ENCODE results near the gene TBC1D3I.
"Not testable (repeated sequence)": the region's sequence is repeated elsewhere in the genome, so short reads cannot be mapped to it uniquely, and the experiment has no call there.

The TBC1D3I gene

DNA sequence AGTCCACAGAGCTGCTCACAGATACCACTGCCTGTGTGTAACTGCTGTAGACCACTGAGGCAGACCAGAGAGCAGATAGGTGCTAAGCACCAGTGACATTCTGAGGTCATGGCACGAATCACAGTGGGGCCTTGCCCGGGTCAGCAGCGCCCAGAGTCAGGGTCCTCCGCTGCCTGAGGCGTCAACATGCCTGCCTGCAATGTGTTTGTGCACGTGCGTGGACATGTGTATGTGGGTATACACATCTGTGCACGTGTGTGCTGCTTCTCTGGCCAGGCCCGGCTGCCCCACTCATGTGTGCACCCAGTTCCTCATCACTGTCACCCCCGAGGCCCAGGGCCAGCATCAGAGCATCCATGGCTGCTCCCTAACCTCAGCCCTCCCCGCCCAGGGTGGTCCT, at the start of gene TBC1D3I:
Gene TBC1D3I (minus strand): TSS at position 101 of the 400 bp plus-strand sequence. CDS start 1,585 bp downstream, outside the sequence.
- not testable (repeated sequence) for DNase-seq (ENCODE audit: low read depth)

DNA sequence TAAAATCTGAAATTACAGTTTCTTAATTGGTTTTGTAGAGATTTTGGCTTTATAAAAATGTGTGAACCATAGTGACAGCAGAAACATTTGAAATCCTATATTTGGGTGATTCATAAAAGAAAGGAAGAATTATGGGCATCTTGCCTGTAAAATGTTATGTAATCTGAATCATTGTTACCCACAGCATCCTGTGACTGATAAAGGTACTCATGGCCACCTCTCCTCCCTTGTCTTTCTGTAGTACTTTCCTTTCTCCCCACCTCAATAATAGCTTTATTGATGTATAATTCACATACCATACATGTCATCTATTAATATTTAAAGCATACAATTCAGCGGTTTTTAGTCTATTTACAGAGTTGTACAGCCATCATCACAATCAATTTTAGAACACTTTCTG, 30.8 kb upstream of the TBC1D3I start:
- DNase-seq (ENCODE audit: low read depth), result not testable (repeated sequence)

GRCh38 chr17:36289965-36290612, 25.7 kb upstream of the TBC1D3I start:
- DNase-seq (ENCODE audit: low read depth), result not testable (repeated sequence)

- not testable (repeated sequence) for DNase-seq (ENCODE audit: low read depth)
Measured at GRCh38 chr17:36284219-36284618, 19.8 kb upstream of the TBC1D3I start.

- DNase-seq (ENCODE audit: low read depth), result not testable (repeated sequence)
Measured at GRCh38 chr17:36283256-36283655, 18.9 kb upstream of the TBC1D3I start.

- not testable (repeated sequence) for DNase-seq (ENCODE audit: low read depth)
Measured at GRCh38 chr17:36242046-36242445, 22.3 kb downstream of the TBC1D3I start.

- not testable (repeated sequence) for DNase-seq (ENCODE audit: low read depth)
Measured at GRCh38 chr17:36229644-36230043, 34.7 kb downstream of the TBC1D3I start.

- DNase-seq (ENCODE audit: low read depth), result not testable (repeated sequence)
Measured at GRCh38 chr17:36222967-36223366, 41.4 kb downstream of the TBC1D3I start.

DNA sequence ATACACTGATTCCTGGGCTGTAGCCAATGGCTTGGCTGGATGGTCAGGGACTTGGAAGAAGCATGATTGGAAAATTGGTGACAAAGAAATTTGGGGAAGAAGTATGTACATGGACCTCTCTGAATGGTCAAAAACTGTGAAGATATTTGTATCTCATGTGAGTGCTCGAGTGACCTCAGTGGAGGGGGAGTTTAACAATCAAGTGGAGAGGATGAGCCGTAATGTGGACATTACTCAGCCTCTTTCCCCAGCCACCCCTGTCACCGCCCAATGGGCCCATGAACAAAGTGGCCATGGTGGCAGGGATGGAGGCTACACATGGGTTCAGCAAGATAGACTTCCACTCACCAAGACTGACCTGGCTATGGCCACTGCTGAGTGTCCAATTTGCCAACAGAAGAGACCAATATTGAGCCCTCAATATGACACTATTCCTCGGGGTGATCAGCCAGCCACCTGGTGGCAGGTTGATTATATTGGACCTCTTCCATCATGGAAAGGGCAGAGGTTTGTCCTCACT, 42.7 kb downstream of the TBC1D3I start:
- DNase-seq (ENCODE audit: low read depth), result not testable (repeated sequence)

- not testable (repeated sequence) for DNase-seq (ENCODE audit: low read depth)
Measured at GRCh38 chr17:36220737-36221580, 43.4 kb downstream of the TBC1D3I start.

DNA sequence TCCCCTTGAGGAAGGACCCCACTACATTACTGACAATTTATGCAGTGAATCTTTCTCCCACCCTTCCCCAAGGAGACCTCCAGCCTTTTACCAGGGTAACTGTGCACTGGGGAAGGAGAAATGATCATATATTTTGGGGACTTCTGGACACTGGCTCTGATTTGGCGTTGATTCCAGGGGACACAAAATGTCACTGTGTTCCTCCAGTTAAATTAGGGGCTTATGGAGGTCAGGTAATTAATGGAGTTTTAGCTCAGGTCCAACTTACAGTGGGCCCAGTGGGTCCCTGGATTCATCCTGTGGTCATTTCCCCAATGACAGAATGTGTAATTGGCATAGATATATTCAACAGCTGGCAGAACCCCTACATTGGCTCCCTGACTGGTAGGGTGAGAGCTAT, 44.8 kb downstream of the TBC1D3I start:
- DNase-seq (ENCODE audit: low read depth), result not testable (repeated sequence)

- DNase-seq (ENCODE audit: low read depth), result not testable (repeated sequence)
Measured at GRCh38 chr17:36215406-36216308, 48.7 kb downstream of the TBC1D3I start.

DNA sequence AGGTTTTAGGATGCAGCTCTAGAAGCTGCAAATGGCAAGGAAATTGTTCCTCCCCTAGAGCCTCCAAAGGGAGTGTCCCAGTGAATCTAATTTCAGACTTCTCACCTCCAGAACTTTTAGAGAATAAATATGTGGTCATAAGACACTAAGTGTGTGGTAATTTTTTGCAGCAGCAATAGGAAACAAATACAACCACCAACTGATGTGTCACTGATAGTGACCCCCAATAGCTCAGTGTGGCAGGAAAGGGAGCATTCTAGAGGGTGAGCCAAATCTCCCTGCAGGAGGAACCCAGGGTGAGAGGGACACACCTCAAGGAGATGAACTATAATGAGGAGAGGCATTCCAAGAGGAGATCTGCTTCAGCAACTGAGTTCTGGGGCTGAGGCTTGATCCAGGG, 49.5 kb downstream of the TBC1D3I start:
- no peak for DNase-seq (ENCODE audit: low read depth)

- DNase-seq (ENCODE audit: low read depth), result no peak
Measured at GRCh38 chr17:36213695-36214094, 50.7 kb downstream of the TBC1D3I start.

GRCh38 chr17:36212966-36213365, 51.4 kb downstream of the TBC1D3I start:
- no peak for DNase-seq (ENCODE audit: low read depth)

- no peak for DNase-seq (ENCODE audit: low read depth)
Measured at GRCh38 chr17:36212272-36212605, 52.1 kb downstream of the TBC1D3I start.

DNA sequence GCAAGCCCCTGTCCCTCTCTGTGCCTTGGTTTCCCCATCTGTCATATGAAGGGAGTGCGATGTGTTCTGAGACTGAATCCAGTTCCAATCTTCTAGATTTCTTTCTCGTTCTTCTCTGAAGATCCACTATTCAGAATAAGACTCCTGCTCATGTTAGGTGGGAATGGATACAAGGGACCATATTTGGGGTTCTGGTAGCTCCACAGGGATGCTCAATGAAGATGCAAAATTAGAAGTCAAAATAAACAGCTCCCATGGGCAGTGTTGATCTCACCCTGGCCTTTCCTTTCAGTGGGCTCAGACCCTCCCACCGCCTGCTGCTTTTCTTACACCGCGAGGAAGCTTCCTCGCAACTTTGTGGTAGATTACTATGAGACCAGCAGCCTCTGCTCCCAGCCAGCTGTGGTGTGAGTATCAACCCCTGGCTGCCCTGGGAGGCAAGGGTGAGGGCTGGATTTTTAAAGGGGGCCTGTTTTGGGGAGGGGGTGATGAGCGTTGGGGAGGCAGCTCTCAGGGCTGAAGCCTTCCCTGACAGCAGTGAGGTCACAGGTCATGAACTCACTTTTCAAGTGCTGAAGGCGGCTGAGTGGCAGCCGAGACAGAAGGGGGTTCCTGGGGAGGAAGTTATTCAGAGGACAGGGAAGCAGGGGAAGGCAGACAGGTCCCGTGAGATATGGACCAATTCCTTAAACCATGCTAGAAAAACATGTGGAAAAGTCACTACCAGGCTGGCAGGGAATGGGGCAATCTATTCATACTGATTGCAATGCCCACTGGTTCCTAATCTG, 52.7 kb downstream of the TBC1D3I start:
- not testable (repeated sequence) for DNase-seq (ENCODE audit: low read depth)

- not testable (repeated sequence) for DNase-seq (ENCODE audit: low read depth)
Measured at GRCh38 chr17:36210439-36211211, 53.7 kb downstream of the TBC1D3I start, which contains the start of gene CCL4L2. Gene CCL4L2 (plus strand): TSS chr17:36211063.

DNA sequence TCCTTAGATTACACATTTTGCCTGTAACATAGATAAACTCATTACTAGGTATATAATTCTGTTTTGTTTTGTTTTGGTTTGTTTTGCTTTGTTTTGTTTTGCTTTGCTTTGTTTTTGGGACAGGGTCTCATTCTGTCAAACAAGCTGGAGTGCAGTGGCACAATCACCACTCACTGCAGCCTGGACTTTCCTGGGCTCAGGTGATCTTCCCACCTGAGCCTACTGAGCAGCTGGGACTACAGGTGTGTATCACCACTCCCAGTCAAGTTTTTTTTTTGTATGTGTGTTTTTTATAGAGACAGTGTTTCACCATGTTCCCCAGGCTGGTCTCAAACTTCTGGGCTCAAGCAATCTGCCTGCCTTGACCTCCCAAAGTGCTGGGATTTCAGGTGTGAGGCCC, 54.8 kb downstream of the TBC1D3I start:
- DNase-seq (ENCODE audit: low read depth), result no peak

GRCh38 chr17:36207383-36207782, 57.0 kb downstream of the TBC1D3I start:
- not testable (repeated sequence) for DNase-seq (ENCODE audit: low read depth)

All from ELR (cell line).